ENCODE measurements around the gene RGS16. TPM values are rescaled to one million over a fixed set of nuclear protein-coding genes. Genes with fewer than 3 reads are reported as not detected.

The RGS16 gene
- total and polyA plus RNA-seq, 2 of the 13 experiments (the other 11 are each of a cell fraction or from before 2014, with no cell fraction given) = not detected

- in situ Hi-C loops (cut with HindIII; ENCODE audit: extremely low pct_ligation_motif_present, low pct_unique_long_range_greater_than_20kb) (loop anchor here (5.0 kb wide), 1 partner anchor 184 kb away; the partner anchor contains the start of gene NPL), intact Hi-C loops (cut with micrococcal nuclease; ENCODE audit: unreplicated experiment) (no loop called here)
- 25% methylated on average over 9 of the region's 10 CpGs for WGBS (ENCODE audit: low lambda C conversion rate)
- H2AFZ ChIP-seq (ENCODE audit: low read length) = no peak overlapping the region
- ChIA-PET CTCF (ENCODE audit: low intra/inter-chr PET ratio, low total read pairs) (interaction anchor here (2.5 kb wide), 1 partner anchor 180 kb away, joined by 44 read pairs; no protein-coding TSS in a partner anchor), POLR2A (no interaction called here)
- TF ChIP-seq SOX6 (IDR thresholded peaks at IDR 0.05) (no peak), SOX6 (CRISPR knock-in tag; IDR thresholded peaks at IDR 0.05) (no peak), ZNF138 (CRISPR knock-in tag; IDR thresholded peaks at IDR 0.05; ENCODE audit: low read depth) (no peak), ZNF747 (CRISPR knock-in tag; IDR thresholded peaks at IDR 0.05; ENCODE audit: borderline replicate concordance) (no peak), BHLHE40 (IDR thresholded peaks at IDR 0.05; ENCODE audit: low read length) (no peak), FLYWCH1 (CRISPR knock-in tag; IDR thresholded peaks at IDR 0.05) (no peak), ZFP37 (CRISPR knock-in tag; IDR thresholded peaks at IDR 0.05; ENCODE audit: borderline replicate concordance) (no peak), EEA1 (CRISPR knock-in tag; IDR thresholded peaks at IDR 0.05; ENCODE audit: borderline replicate concordance) (no peak), ZMYM2 (CRISPR knock-in tag; IDR thresholded peaks at IDR 0.05) (no peak), GABPB1 (CRISPR knock-in tag; IDR thresholded peaks at IDR 0.05) (no peak), HMGXB4 (CRISPR knock-in tag; IDR thresholded peaks at IDR 0.05; ENCODE audit: borderline replicate concordance in 1 of 2, low read depth in 1 of 2) (no peak), ZNF562 (CRISPR knock-in tag; IDR thresholded peaks at IDR 0.05; ENCODE audit: borderline replicate concordance) (no peak), MAFG (CRISPR knock-in tag; IDR thresholded peaks at IDR 0.05) (no peak), ZNF530 (CRISPR knock-in tag; IDR thresholded peaks at IDR 0.05; ENCODE audit: low read depth) (no peak), SAFB2 (CRISPR knock-in tag; IDR thresholded peaks at IDR 0.05; ENCODE audit: borderline replicate concordance, low read depth) (no peak), GMEB2 (CRISPR knock-in tag; IDR thresholded peaks at IDR 0.05; ENCODE audit: low read depth) (no peak), BORCS8-MEF2B (CRISPR knock-in tag; IDR thresholded peaks at IDR 0.05) (no peak), THYN1 (CRISPR knock-in tag; IDR thresholded peaks at IDR 0.05; ENCODE audit: borderline replicate concordance, low read depth) (no peak)
- TF ChIP-seq, protein P1, sequence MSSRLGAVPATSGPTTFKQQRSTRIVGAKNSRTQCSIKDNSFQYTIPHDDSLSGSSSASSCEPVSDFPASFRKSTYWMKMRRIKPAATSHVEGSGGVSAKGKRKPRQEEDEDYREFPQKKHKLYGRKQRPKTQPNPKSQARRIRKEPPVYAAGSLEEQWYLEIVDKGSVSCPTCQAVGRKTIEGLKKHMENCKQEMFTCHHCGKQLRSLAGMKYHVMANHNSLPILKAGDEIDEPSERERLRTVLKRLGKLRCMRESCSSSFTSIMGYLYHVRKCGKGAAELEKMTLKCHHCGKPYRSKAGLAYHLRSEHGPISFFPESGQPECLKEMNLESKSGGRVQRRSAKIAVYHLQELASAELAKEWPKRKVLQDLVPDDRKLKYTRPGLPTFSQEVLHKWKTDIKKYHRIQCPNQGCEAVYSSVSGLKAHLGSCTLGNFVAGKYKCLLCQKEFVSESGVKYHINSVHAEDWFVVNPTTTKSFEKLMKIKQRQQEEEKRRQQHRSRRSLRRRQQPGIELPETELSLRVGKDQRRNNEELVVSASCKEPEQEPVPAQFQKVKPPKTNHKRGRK (CRISPR knock-in tag; IDR thresholded peaks at IDR 0.05) = no peak
- ATAC-seq (no peak), FAIRE-seq (no peak), DNase-seq (ENCODE audit: low spot score) (no peak)
- BruUV-seq (replicated peaks) = no TSS peak
- H4K20me1 ChIP-seq (ENCODE audit: insufficient read depth, low read length) = no peaks in the 10 kb centered on the region
- H3K79me2 ChIP-seq (ENCODE audit: insufficient read depth, low read length) = no peaks in the 10 kb centered on the region
- H3K4me1 ChIP-seq (ENCODE audit: insufficient read depth, low read length) = no peaks in the 10 kb centered on the region
- no peaks in the 10 kb centered on the region for H3K9me3 ChIP-seq (ENCODE audit: low read length)
- H3K4me3 ChIP-seq (replicated peaks in 1 of 3; ENCODE audit: insufficient read depth in 1 of 3, low read depth in 2 of 3, low read length in 3 of 3) = no peak overlapping the region
- peaks cover 3 to 14% of the 10 kb centered on the region in 2 experiments; a peak in 3 of 5 replicates for H3K27me3 ChIP-seq (ENCODE audit: control insufficient read depth in 1 of 2, insufficient read depth in 2 of 2, low read length in 2 of 2)
- no peak overlapping the region for H3K4me2 ChIP-seq (ENCODE audit: low read depth, low read length)
- no peak overlapping the region for H3K27ac ChIP-seq (ENCODE audit: extremely low read length, insufficient read depth, low read length)
- no peaks in the 10 kb centered on the region for H3K36me3 ChIP-seq (replicated peaks in 1 of 2; ENCODE audit: control insufficient read depth in 1 of 2, insufficient read depth in 2 of 2, low read length in 2 of 2)
- H3K9ac ChIP-seq (ENCODE audit: insufficient read depth, low read depth, low read length) = no peak overlapping the region
Observed at GRCh38 chr1:182602935-182603645, 1.1 kb downstream of the RGS16 start.
